PC-3 (cell line): Measurements from ENCODE around the gene CALN1. TPM values are rescaled to one million over a fixed set of nuclear protein-coding genes. Genes with fewer than 3 reads are reported as not detected.

Experiments used
- ATAC-seq: fragments of 200-7000 bp; cut with Tn5 transposase; 2 replicates; pipeline ENCODE4 v1.9.1; 2020; ENCODE audit warnings: mild to moderate bottlenecking, moderate library complexity
- BruUV-seq: library from RNA; stranded (reverse); fragments of 400-500 nt; replicated peaks from 2 replicates; lab custom pipeline; 2021; lab: Mats Ljungman, UMichigan
- CTCF ChIA-PET: fragments of 300-600 bp; sonication (Branson Sonifier 250); formaldehyde crosslinking; loops from one replicate; lab custom pipeline; 2022; ENCODE audit warnings: antibody characterized with exemption; lab: Charles Lee
- POLR2A ChIA-PET: fragments of 300-600 bp; sonication (Branson Sonifier 250); formaldehyde crosslinking; loops from one replicate; lab custom pipeline; 2022; ENCODE audit warnings: antibody characterized with exemption; ENCODE audit not compliant: unreplicated experiment; lab: Charles Lee
- DNase-seq: peaks from one replicate; pipeline ENCODE4 v3.0.0-alpha.2; 2015
- H2AFZ ChIP-seq: fragments of 300-600 bp; sonication (generic); 2 replicates; pipeline ENCODE4 v1.6.0; 2016; ENCODE audit warnings: antibody characterized with exemption, low read length
- H3F3A ChIP-seq: fragments of 300-600 bp; sonication (generic); one replicate; pipeline ENCODE4 v1.6.0; 2017; ENCODE audit warnings: antibody characterized with exemption, low read length, control low read depth, mild to moderate bottlenecking; ENCODE audit not compliant: unreplicated experiment
- H3K27ac ChIP-seq: fragments of 300-600 bp; sonication (generic); 2 replicates; pipeline ENCODE4 v1.5.1; 2016; ENCODE audit warnings: mild to moderate bottlenecking, low read length
- H3K27me3 ChIP-seq: fragments of 300-600 bp; sonication (generic); 2 replicates; pipeline ENCODE4 v1.6.1; 2016; ENCODE audit warnings: low read length, mixed read lengths
- H3K36me3 ChIP-seq: fragments of 300-600 bp; sonication (generic); 2 replicates; pipeline ENCODE4 v1.6.1; 2016; ENCODE audit warnings: low read depth, mixed run types, low read length, mixed read lengths
- H3K4me1 ChIP-seq: fragments of 300-600 bp; sonication (generic); 2 replicates; pipeline ENCODE4 v1.5.1; 2016; ENCODE audit warnings: low read length; ENCODE audit not compliant: insufficient read depth
- H3K4me2 ChIP-seq: fragments of 300-600 bp; sonication (generic); 2 replicates; pipeline ENCODE4 v1.6.0; 2016; ENCODE audit warnings: low read length
- H3K4me3 ChIP-seq: fragments of 300-600 bp; sonication (generic); 2 replicates; pipeline ENCODE4 v1.5.1; 2016; ENCODE audit warnings: mild to moderate bottlenecking, low read length, mixed read lengths
- H3K79me2 ChIP-seq: fragments of 300-600 bp; sonication (generic); 2 replicates; pipeline ENCODE4 v1.6.1; 2017; ENCODE audit warnings: low read length, mixed read lengths
- H3K9ac ChIP-seq: fragments of 300-600 bp; sonication (generic); 2 replicates; pipeline ENCODE4 v1.6.0; 2016; ENCODE audit warnings: mild to moderate bottlenecking, low read length
- H3K9me2 ChIP-seq: fragments of 300-600 bp; sonication (generic); replicated peaks from 2 replicates; pipeline ENCODE4 v1.6.1; 2016; ENCODE audit warnings: mixed run types, low read length, mixed read lengths
- H3K9me3 ChIP-seq: fragments of 300-600 bp; sonication (generic); 2 replicates; pipeline ENCODE4 v1.6.1; 2016; ENCODE audit warnings: low read length, mixed read lengths
- H4K20me1 ChIP-seq: fragments of 300-600 bp; sonication (generic); 2 replicates; pipeline ENCODE4 v1.6.1; 2016; ENCODE audit warnings: low read length, mixed read lengths
- EZH2 ChIP-seq: fragments of 300-600 bp; sonication (generic); IDR thresholded peaks from one replicate; pipeline ENCODE4 v1.6.1; 2017; ENCODE audit warnings: antibody characterized with exemption, mild to moderate bottlenecking, low read length; ENCODE audit not compliant: unreplicated experiment
- EZH2phosphoT487 ChIP-seq: fragments of 300-600 bp; sonication (generic); IDR thresholded peaks from 2 replicates; pipeline ENCODE4 v1.6.1; 2018; ENCODE audit warnings: mild to moderate bottlenecking, antibody characterized with exemption, low read length, borderline replicate concordance
- intact Hi-C: fragments of 100-400 bp; cut with micrococcal nuclease; formaldehyde crosslinking; loops from 2 replicates; pipeline ENCODE4 v1.9.0; 2023
- total RNA-seq: library from RNA; depleted of rRNA; stranded (reverse); fragments of >200 nt; gene quantifications from 2 replicates; pipeline ENCODE4 v1.2.3, GENCODE V29; 2014
- TF ChIP-seq, protein P1 (sequence below): fragments of 300-600 bp; sonication (generic); conservative IDR thresholded peaks from 2 replicates; pipeline ENCODE4 v1.5.1; 2017; ENCODE audit warnings: antibody characterized with exemption, low read depth, mild to moderate bottlenecking, low read length

Gene CALN1
- total RNA-seq, 1 experiment from 2014 or later, result not detected

DNA sequence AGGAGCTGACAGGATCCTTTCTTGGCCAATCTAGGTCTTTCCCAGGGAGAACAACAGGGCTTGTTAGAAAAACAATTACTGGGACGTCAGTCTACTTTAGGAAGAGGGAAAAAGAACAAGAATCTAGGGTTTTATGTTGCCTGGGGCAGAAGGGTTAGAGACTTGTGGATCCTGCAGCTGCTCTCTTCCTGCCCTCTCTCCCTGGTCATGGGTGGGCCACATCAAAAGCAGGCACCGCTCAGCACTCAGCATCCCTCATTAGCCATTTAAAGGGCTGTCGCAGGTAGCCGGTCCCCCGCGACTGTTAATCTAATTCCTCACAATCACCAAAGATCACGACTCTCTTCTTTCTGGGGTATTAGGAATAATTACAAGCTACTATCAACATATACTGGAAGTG is 631.9 kb downstream of the CALN1 start:
- POLR2A ChIA-PET, result no interaction called here
- Histone ChIP-seq H3K9me3 (no peaks in the 10 kb centered on the region), H3K36me3 (no peaks in the 10 kb centered on the region), H4K20me1 (no peaks in the 10 kb centered on the region), H3F3A (no peaks in the 10 kb centered on the region), H3K4me3 (no peak overlapping the region), H3K79me2 (no peaks in the 10 kb centered on the region), H3K4me1 (no peaks in the 10 kb centered on the region), H3K9ac (no peak overlapping the region), H3K4me2 (no peak overlapping the region), H3K27me3 (no peaks in the 10 kb centered on the region), H3K27ac (no peak overlapping the region), H3K9me2 (no peaks in the 10 kb centered on the region), H2AFZ (no peak overlapping the region)
- ATAC-seq (no peak), DNase-seq (no peak)
- CTCF ChIA-PET, result no interaction called here
- TF ChIP-seq EZH2phosphoT487 (no peak), EZH2 (no peak)
- TF ChIP-seq, protein P1, sequence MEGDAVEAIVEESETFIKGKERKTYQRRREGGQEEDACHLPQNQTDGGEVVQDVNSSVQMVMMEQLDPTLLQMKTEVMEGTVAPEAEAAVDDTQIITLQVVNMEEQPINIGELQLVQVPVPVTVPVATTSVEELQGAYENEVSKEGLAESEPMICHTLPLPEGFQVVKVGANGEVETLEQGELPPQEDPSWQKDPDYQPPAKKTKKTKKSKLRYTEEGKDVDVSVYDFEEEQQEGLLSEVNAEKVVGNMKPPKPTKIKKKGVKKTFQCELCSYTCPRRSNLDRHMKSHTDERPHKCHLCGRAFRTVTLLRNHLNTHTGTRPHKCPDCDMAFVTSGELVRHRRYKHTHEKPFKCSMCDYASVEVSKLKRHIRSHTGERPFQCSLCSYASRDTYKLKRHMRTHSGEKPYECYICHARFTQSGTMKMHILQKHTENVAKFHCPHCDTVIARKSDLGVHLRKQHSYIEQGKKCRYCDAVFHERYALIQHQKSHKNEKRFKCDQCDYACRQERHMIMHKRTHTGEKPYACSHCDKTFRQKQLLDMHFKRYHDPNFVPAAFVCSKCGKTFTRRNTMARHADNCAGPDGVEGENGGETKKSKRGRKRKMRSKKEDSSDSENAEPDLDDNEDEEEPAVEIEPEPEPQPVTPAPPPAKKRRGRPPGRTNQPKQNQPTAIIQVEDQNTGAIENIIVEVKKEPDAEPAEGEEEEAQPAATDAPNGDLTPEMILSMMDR, result no peak
- intact Hi-C loops, result no loop called here
- no TSS peak for BruUV-seq

- H3K27me3 ChIP-seq, result no peaks in the 10 kb centered on the region
- H3K9me2 ChIP-seq, result no peaks in the 10 kb centered on the region
- H3K79me2 ChIP-seq, result no peaks in the 10 kb centered on the region
- H3K4me2 ChIP-seq, result no peak overlapping the region
- H3K4me3 ChIP-seq, result no peak overlapping the region
- no peak for ATAC-seq
- no peak for DNase-seq
- H3K9ac ChIP-seq, result no peak overlapping the region
- H3K4me1 ChIP-seq, result no peaks in the 10 kb centered on the region
- no peak overlapping the region for H3K27ac ChIP-seq
- TF ChIP-seq, protein P1, result no peak
- no peak for TF ChIP-seq EZH2phosphoT487
- H3K9me3 ChIP-seq, result no peaks in the 10 kb centered on the region
- ChIA-PET POLR2A (no interaction called here), CTCF (no interaction called here)
- intact Hi-C loops, result no loop called here
- H2AFZ ChIP-seq, result no peak overlapping the region
- no TSS peak for BruUV-seq
- H3K36me3 ChIP-seq, result no peaks in the 10 kb centered on the region
- no peaks in the 10 kb centered on the region for H3F3A ChIP-seq
- no peaks in the 10 kb centered on the region for H4K20me1 ChIP-seq
Measured at GRCh38 chr7:71777278-71777677, 634.9 kb downstream of the CALN1 start.

DNA sequence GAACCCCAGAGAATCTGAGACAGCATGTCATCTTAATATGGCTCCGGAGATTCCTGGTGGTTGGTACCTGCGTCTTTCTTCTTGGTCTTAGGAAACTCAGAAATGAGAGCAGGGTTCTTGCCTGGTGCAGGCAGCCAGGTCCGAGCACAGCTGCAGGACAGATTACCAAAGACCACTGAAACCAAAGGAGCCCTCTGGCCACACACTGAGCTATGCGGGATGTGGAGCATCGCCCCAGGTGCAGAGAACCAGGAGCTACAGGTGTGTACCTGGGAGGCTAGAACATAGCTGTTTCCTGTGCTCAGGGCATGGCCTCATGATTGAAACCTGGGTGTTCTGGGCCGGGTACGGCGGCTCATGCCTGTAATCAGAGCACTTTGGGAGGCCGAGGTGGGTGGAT is 635.4 kb downstream of the CALN1 start:
- BruUV-seq, result no TSS peak
- Histone ChIP-seq H3K9me3 (no peaks in the 10 kb centered on the region), H3K36me3 (no peaks in the 10 kb centered on the region), H3K4me1 (no peaks in the 10 kb centered on the region), H3F3A (no peaks in the 10 kb centered on the region), H3K9ac (no peak overlapping the region), H3K79me2 (no peaks in the 10 kb centered on the region), H3K27ac (no peak overlapping the region), H4K20me1 (no peaks in the 10 kb centered on the region), H2AFZ (no peak overlapping the region), H3K27me3 (no peaks in the 10 kb centered on the region), H3K4me3 (no peak overlapping the region), H3K4me2 (no peak overlapping the region), H3K9me2 (no peaks in the 10 kb centered on the region)
- POLR2A ChIA-PET, result no interaction called here
- TF ChIP-seq EZH2phosphoT487, result no peak
- TF ChIP-seq, protein P1, result no peak
- no peak for TF ChIP-seq EZH2
- intact Hi-C loops, result no loop called here
- no peak for ATAC-seq
- CTCF ChIA-PET, result no interaction called here
- no peak for DNase-seq
